BE2C (cell line): ENCODE data around the gene ZSCAN26. TPM values are rescaled to one million over a fixed set of nuclear protein-coding genes. Genes with fewer than 3 reads are reported as not detected.

Source experiments
- DNase-seq: peaks from one replicate; pipeline ENCODE4 v3.0.0-alpha.2; 2020
- H3K27me3 ChIP-seq: fragments of 250-450 bp; sonication (Bioruptor Pico); 2 replicates; pipeline ENCODE4 v1.5.1; 2020; ENCODE audit warnings: mild to moderate bottlenecking
- H3K36me3 ChIP-seq: fragments of 250-450 bp; sonication (Bioruptor Pico); 2 replicates; pipeline ENCODE4 v1.5.1; 2020; ENCODE audit warnings: mild to moderate bottlenecking
- H3K4me1 ChIP-seq: fragments of 250-450 bp; sonication (Bioruptor Pico); 2 replicates; pipeline ENCODE4 v1.5.1; 2020
- H3K4me3 ChIP-seq: 2 replicates; pipeline ENCODE4 v1.5.1; 2011; ENCODE audit warnings: low read depth, low read length
- H3K9me3 ChIP-seq: fragments of 250-450 bp; sonication (Bioruptor Pico); 2 replicates; pipeline ENCODE4 v1.5.1; 2020
- polyA plus RNA-seq: library from polyadenylated mRNA; unstranded; fragments of >200 nt; gene quantifications from one replicate; pipeline ENCODE4 v1.2.1, GENCODE V29; 2012; ENCODE audit warnings: low read depth, missing spikeins; ENCODE audit not compliant: insufficient read length, insufficient read depth
- TF ChIP-seq, protein P1 (sequence below): IDR thresholded peaks from 2 replicates; pipeline ENCODE4 v1.5.1; 2012; ENCODE audit warnings: mild to moderate bottlenecking, low read depth, low read length

The ZSCAN26 gene
- 10.6 TPM for polyA plus RNA-seq

DNA sequence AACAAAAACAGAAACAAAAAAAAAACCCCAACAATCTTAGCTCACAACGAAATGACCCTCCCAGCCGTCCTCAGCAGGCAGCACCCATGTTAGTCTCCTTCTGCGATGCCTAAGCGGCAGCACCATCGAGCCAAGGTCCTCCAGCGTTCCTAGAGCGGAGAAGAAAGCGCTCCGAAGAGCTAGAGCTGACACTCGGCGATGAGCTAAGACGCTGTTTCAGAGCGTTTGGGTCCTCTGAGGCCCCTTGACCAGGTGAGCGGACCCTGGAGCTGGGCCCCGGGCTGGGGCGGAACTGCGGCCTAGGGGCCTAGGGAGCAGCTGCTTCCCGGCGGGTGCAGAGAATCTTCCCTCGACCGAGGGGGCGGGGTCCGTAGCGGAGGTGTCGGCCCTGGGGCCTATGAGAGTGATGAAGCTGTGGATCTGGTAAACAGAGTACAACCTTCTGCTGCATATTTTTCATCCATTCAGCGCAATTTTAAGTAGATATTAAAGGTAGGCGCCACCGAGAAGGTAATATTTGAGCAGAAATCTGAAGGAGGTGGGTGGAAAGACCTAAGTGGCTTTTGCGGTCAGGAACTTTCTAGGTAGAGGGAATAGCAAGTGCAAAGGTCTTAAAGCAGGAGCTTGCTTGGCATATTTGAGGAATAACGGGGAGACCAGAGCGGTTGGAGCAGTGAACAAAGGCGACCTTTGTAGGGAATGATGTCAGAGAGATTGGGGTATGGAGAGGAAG lies at the start of gene ZSCAN26:
ZSCAN26 (plus strand) TSS at position 182 of the 733 bp plus-strand sequence. CDS start 4,777 bp downstream, outside the sequence.
- TF ChIP-seq, protein P1, sequence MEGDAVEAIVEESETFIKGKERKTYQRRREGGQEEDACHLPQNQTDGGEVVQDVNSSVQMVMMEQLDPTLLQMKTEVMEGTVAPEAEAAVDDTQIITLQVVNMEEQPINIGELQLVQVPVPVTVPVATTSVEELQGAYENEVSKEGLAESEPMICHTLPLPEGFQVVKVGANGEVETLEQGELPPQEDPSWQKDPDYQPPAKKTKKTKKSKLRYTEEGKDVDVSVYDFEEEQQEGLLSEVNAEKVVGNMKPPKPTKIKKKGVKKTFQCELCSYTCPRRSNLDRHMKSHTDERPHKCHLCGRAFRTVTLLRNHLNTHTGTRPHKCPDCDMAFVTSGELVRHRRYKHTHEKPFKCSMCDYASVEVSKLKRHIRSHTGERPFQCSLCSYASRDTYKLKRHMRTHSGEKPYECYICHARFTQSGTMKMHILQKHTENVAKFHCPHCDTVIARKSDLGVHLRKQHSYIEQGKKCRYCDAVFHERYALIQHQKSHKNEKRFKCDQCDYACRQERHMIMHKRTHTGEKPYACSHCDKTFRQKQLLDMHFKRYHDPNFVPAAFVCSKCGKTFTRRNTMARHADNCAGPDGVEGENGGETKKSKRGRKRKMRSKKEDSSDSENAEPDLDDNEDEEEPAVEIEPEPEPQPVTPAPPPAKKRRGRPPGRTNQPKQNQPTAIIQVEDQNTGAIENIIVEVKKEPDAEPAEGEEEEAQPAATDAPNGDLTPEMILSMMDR: no peak
- no peaks in the 10 kb centered on the region for H3K4me1 ChIP-seq
- peak within 1 kb of the TSS; percentile 95 for H3K4me3 ChIP-seq
- no peaks in the 10 kb centered on the region for H3K27me3 ChIP-seq
- no peaks in the 10 kb centered on the region for H3K9me3 ChIP-seq
- no peaks in the 10 kb centered on the region; the same call in none of the 2 replicates for H3K36me3 ChIP-seq
- DNase-seq: peak; percentile 82

DNA sequence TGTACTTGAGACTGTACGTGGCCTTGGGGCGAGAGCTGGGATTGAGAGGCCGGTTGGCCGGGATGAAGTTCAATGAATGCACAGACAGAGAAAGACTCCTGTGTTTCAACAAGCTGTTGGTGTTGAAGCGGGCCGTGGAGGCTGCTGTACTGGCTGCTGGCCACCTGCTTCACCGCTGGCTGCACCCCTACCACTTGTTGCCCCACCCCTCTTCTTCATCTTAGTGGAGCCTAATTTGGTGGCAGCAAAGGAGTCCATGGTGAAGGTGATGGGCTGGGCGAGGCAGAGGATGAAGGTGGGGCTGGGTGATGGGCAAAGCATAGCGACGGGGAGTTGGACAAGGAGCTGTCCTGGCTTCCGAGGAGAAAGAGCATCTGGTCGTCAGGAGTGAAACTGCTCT lies 49.1 kb upstream of the ZSCAN26 start:
- peak overlapping the region; percentile 60 for H3K4me3 ChIP-seq
- no peaks in the 10 kb centered on the region for H3K9me3 ChIP-seq
- H3K27me3 ChIP-seq: peaks cover 3% of the 10 kb centered on the region; the same call in 1 of the 2 replicates
- no peaks in the 10 kb centered on the region for H3K36me3 ChIP-seq
- H3K4me1 ChIP-seq: no peaks in the 10 kb centered on the region
- TF ChIP-seq, protein P1: no peak
- no peak for DNase-seq

- H3K4me3 ChIP-seq: peak overlapping the region; percentile 60
- H3K9me3 ChIP-seq: no peaks in the 10 kb centered on the region
- TF ChIP-seq, protein P1: no peak
- peaks cover 3% of the 10 kb centered on the region; the same call in 1 of the 2 replicates for H3K27me3 ChIP-seq
- H3K4me1 ChIP-seq: no peaks in the 10 kb centered on the region
- H3K36me3 ChIP-seq: no peaks in the 10 kb centered on the region
- peak; percentile 82 for DNase-seq
Observed at GRCh38 chr6:28218312-28219248, 48.4 kb upstream of the ZSCAN26 start.

DNA sequence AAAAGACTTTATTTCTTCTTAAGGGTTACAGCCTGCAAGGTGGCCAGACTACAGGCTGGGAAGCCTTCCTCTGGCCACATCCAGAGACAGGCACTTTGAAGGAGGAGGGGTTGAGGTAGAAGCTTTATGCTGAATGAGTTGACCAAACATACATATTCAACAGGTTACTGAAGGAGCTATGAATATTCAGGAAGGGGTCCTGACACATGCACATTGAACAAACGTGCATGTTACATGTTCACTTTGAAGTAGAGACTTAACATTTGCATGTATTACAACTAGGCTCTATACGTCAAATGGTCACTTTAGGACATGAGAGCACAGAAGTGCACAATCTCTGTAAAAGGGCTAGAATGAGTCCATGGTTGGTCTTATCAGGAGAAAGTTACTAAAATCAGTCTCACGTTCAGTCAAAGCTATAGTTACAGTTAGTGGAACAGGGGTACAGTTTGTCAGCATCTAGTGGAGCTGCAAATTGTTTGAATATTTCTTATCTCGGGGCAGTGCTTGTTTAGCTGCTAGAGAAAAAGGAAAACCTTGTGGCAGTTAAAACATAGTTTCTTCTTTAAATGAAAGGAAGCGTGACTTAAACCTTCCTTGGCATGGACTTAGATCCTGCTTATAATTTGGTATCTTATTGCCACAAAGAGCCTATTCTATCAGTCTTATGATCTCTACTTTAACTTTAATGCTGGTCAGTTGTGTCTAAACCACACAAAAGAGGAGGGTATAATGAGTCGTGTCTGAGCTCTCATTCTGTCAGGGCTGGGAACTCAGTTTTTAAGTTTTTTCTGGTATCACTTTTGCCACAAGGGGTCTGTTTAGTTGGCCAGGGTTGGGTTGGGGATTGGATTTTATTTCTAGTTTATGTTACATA lies 46.4 kb upstream of the ZSCAN26 start:
- DNase-seq: no peak
- Histone ChIP-seq H3K27me3 (peaks cover 3% of the 10 kb centered on the region; the same call in 1 of the 2 replicates), H3K9me3 (no peaks in the 10 kb centered on the region), H3K4me1 (no peaks in the 10 kb centered on the region), H3K36me3 (no peaks in the 10 kb centered on the region), H3K4me3 (no peak overlapping the region)
- TF ChIP-seq, protein P1: no peak

DNA sequence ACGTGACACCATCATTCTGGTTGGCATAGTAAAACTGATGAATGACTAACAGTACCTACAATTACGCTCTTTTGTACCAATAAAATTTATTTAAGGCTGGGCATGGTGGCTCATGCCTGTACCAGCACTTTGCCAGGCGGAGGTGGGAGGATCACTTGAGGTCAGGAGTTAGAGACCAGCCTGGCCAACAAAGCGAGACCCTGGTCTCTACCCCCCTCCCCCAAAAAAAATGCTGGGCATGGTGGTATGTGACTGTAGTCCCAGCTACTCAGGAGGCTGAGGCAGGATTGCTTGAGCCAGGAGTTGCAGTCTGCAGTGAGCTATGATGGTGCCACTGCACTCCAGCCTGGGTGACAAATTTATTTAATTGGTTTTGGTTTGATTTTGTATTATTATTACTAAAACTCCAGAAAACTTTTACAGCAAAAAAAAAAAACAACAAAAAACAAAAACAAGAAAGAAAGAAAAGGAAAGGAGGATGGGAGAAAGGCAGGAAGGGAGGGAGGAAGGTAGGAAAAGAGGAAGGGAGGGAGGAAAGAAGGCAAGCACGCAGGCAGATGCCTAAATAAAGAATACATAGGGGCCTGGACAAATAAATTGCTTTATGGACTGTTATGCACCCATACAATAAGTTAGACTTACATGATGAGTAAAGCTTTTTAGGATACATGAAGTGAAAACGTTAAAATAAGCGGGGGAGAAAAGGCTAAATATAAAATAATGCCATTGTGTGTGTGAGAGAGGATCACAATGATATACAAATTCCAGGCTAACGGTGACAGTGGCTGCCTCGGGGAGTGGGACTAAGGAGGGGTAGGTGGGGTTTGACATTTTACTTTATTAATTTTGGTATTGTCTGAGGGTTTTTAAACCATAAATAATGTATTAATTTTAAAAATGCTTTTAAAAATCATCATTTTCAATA lies 42.5 kb upstream of the ZSCAN26 start:
- peaks cover 24% of the 10 kb centered on the region for H3K36me3 ChIP-seq
- H3K4me3 ChIP-seq: peak overlapping the region; percentile 93
- no peaks in the 10 kb centered on the region for H3K9me3 ChIP-seq
- peaks cover 3% of the 10 kb centered on the region; the same call in 1 of the 2 replicates for H3K27me3 ChIP-seq
- TF ChIP-seq, protein P1: no peak
- DNase-seq: no peak
- no peaks in the 10 kb centered on the region for H3K4me1 ChIP-seq
